HepG2 (cell line): ENCODE measurements around the gene IQSEC1. TPM values are rescaled to one million over a fixed set of nuclear protein-coding genes. Genes with fewer than 3 reads are reported as not detected.

Source experiments
- CHCHD3 ChIP-seq: sonication (generic); formaldehyde crosslinking; IDR thresholded peaks from 2 replicates; pipeline ENCODE4 v1.8.0; 2022; ENCODE audit warnings: mild to moderate bottlenecking, missing genetic modification reagents, moderate library complexity
- CSRNP1 ChIP-seq: sonication (generic); formaldehyde crosslinking; IDR thresholded peaks from 2 replicates; pipeline ENCODE4 v1.8.1; 2023; ENCODE audit warnings: mild to moderate bottlenecking, missing genetic modification reagents
- FOXK1 ChIP-seq: sonication (generic); formaldehyde crosslinking; IDR thresholded peaks from 2 replicates; pipeline ENCODE4 v1.4.0; 2020; ENCODE audit warnings: low read depth, missing genetic modification reagents, borderline replicate concordance
- FOXM1 ChIP-seq: sonication (generic); formaldehyde crosslinking; IDR thresholded peaks from 2 replicates; pipeline ENCODE4 v1.5.0; 2020; ENCODE audit warnings: missing genetic modification reagents
- HMGA1 ChIP-seq: sonication (generic); formaldehyde crosslinking; conservative IDR thresholded peaks from 2 replicates; pipeline ENCODE4 v1.4.0; 2020; ENCODE audit warnings: missing genetic modification reagents
- ISL2 ChIP-seq: sonication (generic); formaldehyde crosslinking; IDR thresholded peaks from 2 replicates; pipeline ENCODE4 v1.5.0; 2020; ENCODE audit warnings: missing genetic modification reagents
- KAT7 ChIP-seq: IDR thresholded peaks from 2 replicates; pipeline ENCODE4 v1.6.1; 2018; ENCODE audit warnings: borderline replicate concordance, missing compliant biosample characterization
- KDM4B ChIP-seq: sonication (generic); formaldehyde crosslinking; IDR thresholded peaks from 2 replicates; pipeline ENCODE4 v1.4.0; 2020; ENCODE audit warnings: missing genetic modification reagents
- LCORL ChIP-seq, 2 experiments: fragments of 450-650 bp in 1 of 2; sonication (generic) in 1 of 2; formaldehyde crosslinking in 1 of 2; IDR thresholded peaks; 2 replicates each; pipeline versions ENCODE4 v1.5.0 to v1.6.1; 2017 to 2020; ENCODE audit warnings: antibody characterized with exemption in 1 of 2, missing genetic modification reagents in 1 of 2
- MNT ChIP-seq: fragments of 450-650 bp; IDR thresholded peaks from 2 replicates; pipeline ENCODE4 v1.6.1; 2016
- NFKB2 ChIP-seq: sonication (generic); formaldehyde crosslinking; IDR thresholded peaks from 2 replicates; pipeline ENCODE4 v1.4.0; 2020; ENCODE audit warnings: missing genetic modification reagents, borderline replicate concordance
- NPAS2 ChIP-seq: sonication (generic); formaldehyde crosslinking; IDR thresholded peaks from 2 replicates; pipeline ENCODE4 v1.8.0; 2022; ENCODE audit warnings: mild to moderate bottlenecking, missing genetic modification reagents, borderline replicate concordance
- PCBP1 ChIP-seq: fragments of 200-400 bp; formaldehyde crosslinking; IDR thresholded peaks from 2 replicates; pipeline ENCODE4 v1.6.1; 2017; ENCODE audit warnings: mild to moderate bottlenecking, low read depth, low read length, borderline replicate concordance
- PHF5A ChIP-seq: IDR thresholded peaks from one replicate; pipeline ENCODE4 v1.6.1; 2018; ENCODE audit warnings: low read depth, missing genetic modification reagents; ENCODE audit not compliant: unreplicated experiment
- PREB ChIP-seq: sonication (generic); formaldehyde crosslinking; IDR thresholded peaks from 2 replicates; pipeline ENCODE4 v1.4.0; 2020; ENCODE audit warnings: missing genetic modification reagents
- STAT5B ChIP-seq: sonication (generic); formaldehyde crosslinking; IDR thresholded peaks from 2 replicates; pipeline ENCODE4 v1.4.0; 2020; ENCODE audit warnings: missing genetic modification reagents
- TFE3 ChIP-seq: IDR thresholded peaks from 2 replicates; pipeline ENCODE4 v1.6.1; 2016
- YEATS2 ChIP-seq: sonication (generic); formaldehyde crosslinking; IDR thresholded peaks from 2 replicates; pipeline ENCODE4 v1.4.0; 2020; ENCODE audit warnings: missing genetic modification reagents, borderline replicate concordance
- ZNF224 ChIP-seq: sonication (generic); formaldehyde crosslinking; IDR thresholded peaks from 2 replicates; pipeline ENCODE4 v1.5.0; 2020; ENCODE audit warnings: mild to moderate bottlenecking, missing genetic modification reagents
- ZNF230 ChIP-seq: sonication (generic); formaldehyde crosslinking; IDR thresholded peaks from 2 replicates; pipeline ENCODE4 v1.4.0; 2020; ENCODE audit warnings: mild to moderate bottlenecking, missing genetic modification reagents
- ZNF549 ChIP-seq: sonication (generic); formaldehyde crosslinking; IDR thresholded peaks from 2 replicates; pipeline ENCODE4 v1.5.0; 2020; ENCODE audit warnings: missing genetic modification reagents
- ZNF672 ChIP-seq: sonication (generic); formaldehyde crosslinking; IDR thresholded peaks from 2 replicates; pipeline ENCODE4 v1.8.1; 2022; ENCODE audit warnings: missing genetic modification reagents
- ZNF7 ChIP-seq: IDR thresholded peaks from 2 replicates; pipeline ENCODE4 v1.6.1; 2016; ENCODE audit warnings: missing biosample characterization, missing genetic modification reagents
- ZNF703 ChIP-seq: sonication (generic); formaldehyde crosslinking; IDR thresholded peaks from 2 replicates; pipeline ENCODE4 v1.5.1; 2020; ENCODE audit warnings: missing genetic modification reagents, mild to moderate bottlenecking, moderate library complexity, borderline replicate concordance
- ZNF780A ChIP-seq: sonication (generic); formaldehyde crosslinking; IDR thresholded peaks from 2 replicates; pipeline ENCODE4 v1.8.0; 2022; ENCODE audit warnings: mild to moderate bottlenecking, missing genetic modification reagents, moderate library complexity
- ZNF878 ChIP-seq: sonication (generic); formaldehyde crosslinking; IDR thresholded peaks from 2 replicates; pipeline ENCODE4 v1.8.1; 2023; ENCODE audit warnings: mild to moderate bottlenecking, missing genetic modification reagents, moderate library complexity
- polyA plus RNA-seq, 8 experiments: library from polyadenylated mRNA; depleted of rRNA in 3 of 8; stranded (reverse) in 7 of 8; unstranded in 1 of 8; fragments of >200 nt; fragmentation: Illumina TruSeq in 4 of 8; extraction: Trizol in 4 of 8; gene quantifications; 2 replicates each; pipeline versions ENCODE4 v1.2.1 to v1.2.3, GENCODE V29; 2011 to 2016; ENCODE audit warnings: low read depth in 4 of 8, missing spikeins in 1 of 8, mixed read lengths in 1 of 8; ENCODE audit not compliant: insufficient read depth in 1 of 8
- total RNA-seq, 5 experiments: library from RNA; depleted of rRNA; stranded (reverse); fragments of >200 nt; fragmentation: Illumina TruSeq; extraction: Trizol; gene quantifications; 2 replicates each; pipeline ENCODE4 v1.2.3, GENCODE V29; 2016; ENCODE audit warnings: low read depth in 1 of 5

The IQSEC1 gene
- total and polyA plus RNA-seq, 2 of the 13 experiments (the other 11 are each of a cell fraction or from before 2014, with no cell fraction given), result 17.4 to 20.2 TPM

GRCh38 chr3:12894629-12895028, 178.6 kb downstream of the IQSEC1 start (continued):
- TF ChIP-seq ZNF224 (CRISPR knock-in tag), result no peak
- TF ChIP-seq PHF5A, result no peak
- TF ChIP-seq NPAS2, result no peak
- TF ChIP-seq KAT7 (CRISPR knock-in tag), result no peak
- TF ChIP-seq ISL2 (CRISPR knock-in tag), result no peak
- TF ChIP-seq ZNF549 (CRISPR knock-in tag), result no peak
- TF ChIP-seq ZNF7 (CRISPR knock-in tag), result no peak
- TF ChIP-seq ZNF230 (CRISPR knock-in tag), result no peak
- TF ChIP-seq LCORL (IDR thresholded peaks at IDR 0.05), result no peak
- TF ChIP-seq LCORL (CRISPR knock-in tag; IDR thresholded peaks at IDR 0.05), result peak; percentile 27; the same call in 1 of the 2 replicates
- TF ChIP-seq ZNF703 (CRISPR knock-in tag), result no peak
- TF ChIP-seq CHCHD3, result no peak
- TF ChIP-seq ZNF672 (CRISPR knock-in tag), result no peak
- no peak for TF ChIP-seq TFE3 (CRISPR knock-in tag)
- no peak for TF ChIP-seq HMGA1
- no peak for TF ChIP-seq FOXM1 (CRISPR knock-in tag)
- no peak for TF ChIP-seq FOXK1 (CRISPR knock-in tag)
- peak; percentile 37; the same call in 1 of the 2 replicates for TF ChIP-seq MNT
- TF ChIP-seq STAT5B (CRISPR knock-in tag), result no peak
- no peak for TF ChIP-seq PCBP1
- no peak for TF ChIP-seq NFKB2 (CRISPR knock-in tag)
- no peak for TF ChIP-seq CSRNP1 (CRISPR knock-in tag)
- TF ChIP-seq PREB, result no peak
- TF ChIP-seq KDM4B, result no peak
- no peak for TF ChIP-seq YEATS2
- TF ChIP-seq ZNF878 (CRISPR knock-in tag), result no peak
- no peak for TF ChIP-seq ZNF780A
